ENCODE data around the gene RAB27A. TPM values are rescaled to one million over a fixed set of nuclear protein-coding genes. Genes with fewer than 3 reads are reported as not detected.

RAB27A gene
- total and polyA plus RNA-seq, 2 of the 8 experiments (the other 6 are each of a cell fraction or from before 2014, with no cell fraction given), result 2.3 to 6.5 TPM

GRCh38 chr15:55282284-55282833, 7.3 kb downstream of the RAB27A start (continued):
- TF ChIP-seq CHD7 (IDR thresholded peaks at IDR 0.05; ENCODE audit: insufficient replicate concordance, low read length), result no peak
- no peak for TF ChIP-seq BACH1 (IDR thresholded peaks at IDR 0.05; ENCODE audit: low read length)
- TF ChIP-seq RAD21 (IDR thresholded peaks at IDR 0.05 in 1 of 2, conservative IDR thresholded peaks at IDR 0.05 in 1 of 2; ENCODE audit: low read depth in 2 of 2, low read length in 2 of 2), result no peak
- TF ChIP-seq TBP (IDR thresholded peaks at IDR 0.05; ENCODE audit: low read depth, low read length), result no peak
- TF ChIP-seq CHD2 (IDR thresholded peaks at IDR 0.05; ENCODE audit: low read length), result no peak
- no peak for TF ChIP-seq ASH2L (IDR thresholded peaks at IDR 0.05; ENCODE audit: low read length)
- no peak for TF ChIP-seq TEAD4 (IDR thresholded peaks at IDR 0.05; ENCODE audit: low read depth, low read length)
- no peak for TF ChIP-seq TCF12 (IDR thresholded peaks at IDR 0.05; ENCODE audit: low read depth, low read length)
- no peak for TF ChIP-seq KDM1A (IDR thresholded peaks at IDR 0.05; ENCODE audit: borderline replicate concordance, low read length)
- TF ChIP-seq CREB1 (IDR thresholded peaks at IDR 0.05), result no peak
- no peak for TF ChIP-seq CBX8 (IDR thresholded peaks at IDR 0.05; ENCODE audit: borderline replicate concordance, low read depth, low read length)
- TF ChIP-seq BCL11A (IDR thresholded peaks at IDR 0.05; ENCODE audit: low read depth in 2 of 2, low read length in 2 of 2), result no peak
- TF ChIP-seq SIRT6 (IDR thresholded peaks at IDR 0.05; ENCODE audit: low read length), result no peak
